ENCODE data around the gene PIEZO1. TPM values are rescaled to one million over a fixed set of nuclear protein-coding genes. Genes with fewer than 3 reads are reported as not detected.

Gene PIEZO1
- total and polyA plus RNA-seq, 10 of the 15 experiments (the other 5 are each of a cell fraction or from before 2014, with no cell fraction given) = 1.3 to 169 (median 33.4) TPM

DNA sequence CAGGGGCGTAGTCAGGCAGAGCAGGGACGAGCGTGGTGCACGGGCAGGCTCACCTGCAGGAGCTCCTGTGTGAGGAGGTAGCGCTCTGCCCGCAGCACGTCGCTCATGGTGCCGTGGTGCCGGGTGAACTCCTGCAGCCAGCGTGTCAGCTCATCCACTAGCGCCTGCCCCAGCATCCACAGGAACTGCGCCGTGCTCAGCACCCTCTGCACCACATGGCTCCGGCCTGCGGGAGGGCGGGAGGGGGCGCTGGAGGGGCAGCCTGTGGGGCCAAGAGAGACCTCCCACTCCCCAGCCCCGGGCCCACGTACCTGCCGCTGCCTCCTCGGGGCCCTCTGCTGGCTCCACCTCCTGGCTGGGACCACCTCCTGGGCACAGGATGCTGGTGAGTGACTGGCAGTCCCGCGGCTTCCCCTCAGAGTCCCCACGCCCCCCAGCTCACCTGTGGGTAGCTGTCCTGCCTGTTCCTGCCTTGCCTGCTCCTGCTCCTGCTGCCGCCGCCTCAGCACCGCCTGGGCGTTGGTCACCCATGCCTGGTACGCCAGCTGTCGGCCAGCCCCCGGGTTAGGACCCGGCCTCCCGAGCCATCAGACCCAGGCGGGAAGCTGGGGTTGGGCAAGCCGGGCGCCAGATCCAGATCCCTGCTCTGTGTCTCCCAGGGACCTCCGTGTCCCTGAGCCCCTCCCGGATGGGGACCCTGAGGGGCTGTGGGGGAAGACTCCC, 62.1 kb downstream of the PIEZO1 start:
- intact Hi-C loops (cut with micrococcal nuclease; ENCODE audit: unreplicated experiment) = no loop called here
- Histone ChIP-seq H2AFZ (ENCODE audit: control insufficient read depth, low read depth, low read length) (no peak overlapping the region), H3K9ac (ENCODE audit: control insufficient read depth, insufficient read depth, low read length) (no peak overlapping the region), H3K27me3 (replicated peaks in 1 of 2; ENCODE audit: control insufficient read depth in 2 of 2, insufficient read depth in 2 of 2, low read length in 1 of 2) (no peaks in the 10 kb centered on the region), H3K4me2 (ENCODE audit: control insufficient read depth, insufficient read depth) (no peak overlapping the region), H3K36me3 (ENCODE audit: control insufficient read depth in 2 of 2, insufficient read depth in 2 of 2, low read length in 1 of 2) (peaks cover 0 to 64% of the 10 kb centered on the region in 2 experiments), H3K9me3 (replicated peaks; ENCODE audit: control insufficient read depth, insufficient read depth, low read length) (no peaks in the 10 kb centered on the region), H3K4me1 (ENCODE audit: control insufficient read depth, insufficient read depth, low read length) (no peaks in the 10 kb centered on the region), H3K27ac (ENCODE audit: control insufficient read depth, insufficient read depth) (no peak overlapping the region), H4K20me1 (ENCODE audit: control insufficient read depth, insufficient read depth) (no peaks in the 10 kb centered on the region), H3K79me2 (ENCODE audit: control insufficient read depth, insufficient read depth, low read length) (no peaks in the 10 kb centered on the region), H3K4me3 (no peak overlapping the region)
- TF ChIP-seq ZNF384 (IDR thresholded peaks at IDR 0.05; ENCODE audit: borderline replicate concordance, low read depth, low read length) (no peak), CREM (IDR thresholded peaks at IDR 0.05; ENCODE audit: low read depth) (no peak), EGR1 (IDR thresholded peaks at IDR 0.05; ENCODE audit: borderline replicate concordance in 1 of 2, low read depth in 2 of 2, low read length in 2 of 2) (no peak), CHD1 (IDR thresholded peaks at IDR 0.05; ENCODE audit: low read depth, low read length) (no peak)
- TF ChIP-seq, protein P1, sequence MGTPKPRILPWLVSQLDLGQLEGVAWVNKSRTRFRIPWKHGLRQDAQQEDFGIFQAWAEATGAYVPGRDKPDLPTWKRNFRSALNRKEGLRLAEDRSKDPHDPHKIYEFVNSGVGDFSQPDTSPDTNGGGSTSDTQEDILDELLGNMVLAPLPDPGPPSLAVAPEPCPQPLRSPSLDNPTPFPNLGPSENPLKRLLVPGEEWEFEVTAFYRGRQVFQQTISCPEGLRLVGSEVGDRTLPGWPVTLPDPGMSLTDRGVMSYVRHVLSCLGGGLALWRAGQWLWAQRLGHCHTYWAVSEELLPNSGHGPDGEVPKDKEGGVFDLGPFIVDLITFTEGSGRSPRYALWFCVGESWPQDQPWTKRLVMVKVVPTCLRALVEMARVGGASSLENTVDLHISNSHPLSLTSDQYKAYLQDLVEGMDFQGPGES (IDR thresholded peaks at IDR 0.05) = no peak
- 94% methylated on average over 39 of the region's 39 CpGs for WGBS (ENCODE audit: insufficient coverage, insufficient replicate concordance, low lambda C conversion rate, missing lambda C conversion rate)
- BruUV-seq (replicated peaks) = no TSS peak
- no peak for FAIRE-seq
- POLR2A ChIA-PET = no interaction called here
- RAD21 ChIA-PET (ENCODE audit: unreplicated experiment) = no interaction called here
- ATAC-seq = no peak
- no peak for DNase-seq (ENCODE audit: low read depth, low spot score)
- CTCF ChIA-PET = no interaction called here
- in situ Hi-C loops (cut with MboI) = no loop called here
- SMC1A ChIA-PET (ENCODE audit: uncharacterized antibody, unreplicated experiment) = no interaction called here

Measured in GM12878 (cell line).